GM19099 (cell line): ENCODE measurements around the gene RET.

ENCODE experiments used
- POLR2A ChIP-seq: IDR thresholded peaks from 3 replicates; pipeline ENCODE4 v1.6.1; 2011; ENCODE audit warnings: low read depth; ENCODE audit not compliant: insufficient read length; ENCODE audit errors: extremely low read depth

The RET gene

GRCh38 chr10:43041422-43042342 is 35.2 kb upstream of the RET start:
- TF ChIP-seq POLR2A = no peak

- no peak for TF ChIP-seq POLR2A
These were observed 34.1 kb upstream of the RET start for GRCh38 chr10:43042503-43043341.

- TF ChIP-seq POLR2A = no peak
These were observed 33.5 kb upstream of the RET start for GRCh38 chr10:43043342-43043772.

DNA sequence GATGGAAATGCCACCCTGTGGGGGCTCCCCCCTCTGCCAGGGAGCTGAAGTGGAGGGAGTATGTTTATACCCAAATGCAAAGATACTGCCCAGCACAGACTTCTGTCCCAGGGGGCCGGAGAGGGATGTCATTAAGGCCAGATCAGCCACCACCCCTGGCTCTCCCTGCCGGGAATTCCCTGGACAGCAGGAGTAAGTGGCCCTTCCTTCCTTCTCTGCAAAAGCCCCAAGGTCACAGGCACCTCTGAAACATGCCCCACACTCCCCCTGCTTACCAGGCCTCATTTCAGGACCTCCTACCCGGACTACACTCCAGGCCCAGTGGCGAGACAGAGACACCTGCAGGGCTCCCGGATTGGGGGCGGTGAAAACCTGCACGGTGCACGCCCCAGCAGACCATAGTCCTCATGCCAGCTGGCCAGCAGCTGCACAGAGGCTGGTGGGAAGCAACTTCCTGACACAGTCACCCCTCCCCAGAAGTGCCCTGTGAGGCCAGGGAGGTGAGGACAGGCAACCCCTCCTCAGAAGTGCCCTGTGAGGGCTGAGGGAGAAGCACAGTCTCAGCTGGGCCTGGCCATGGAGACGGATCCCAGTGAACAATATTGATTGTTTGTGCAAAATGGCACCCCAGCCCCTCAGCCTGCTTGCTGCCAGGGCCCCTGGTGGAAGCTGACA is 33.0 kb upstream of the RET start:
- no peak for TF ChIP-seq POLR2A

GRCh38 chr10:43044448-43044921 is 32.4 kb upstream of the RET start:
- no peak for TF ChIP-seq POLR2A

GRCh38 chr10:43044961-43045621 is 31.8 kb upstream of the RET start:
- no peak for TF ChIP-seq POLR2A

DNA sequence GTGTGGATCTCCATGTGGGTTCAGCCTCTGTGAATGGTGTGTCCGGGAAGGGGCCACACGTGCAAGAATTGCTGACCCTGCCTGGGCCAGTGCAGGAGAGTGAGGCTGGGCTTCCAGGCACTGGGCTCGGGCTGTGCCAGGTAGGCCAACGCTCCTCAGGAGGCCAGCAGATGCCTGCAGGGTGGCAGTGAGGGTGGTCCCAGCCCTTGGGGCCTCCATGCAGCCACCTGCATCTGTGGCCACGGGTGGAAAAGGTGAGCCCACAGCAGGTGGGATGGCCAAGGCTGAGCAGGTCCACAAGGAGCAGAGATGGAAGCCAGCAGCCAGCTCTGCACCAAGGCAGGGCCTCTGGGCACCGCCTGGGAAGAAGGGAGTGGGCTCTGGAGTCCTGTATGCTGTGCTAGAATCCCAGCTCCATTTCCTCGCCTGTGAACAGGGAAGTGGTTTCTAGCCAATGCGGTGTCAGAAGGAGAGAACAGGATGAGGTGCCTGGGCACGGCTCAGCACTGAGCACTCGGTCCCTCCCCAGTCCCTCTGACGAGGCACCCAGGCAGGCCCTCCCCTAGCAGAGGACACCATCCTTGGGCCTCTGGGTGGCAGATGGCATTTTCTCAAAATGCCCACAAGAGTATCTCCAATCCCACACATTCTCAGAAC is 31.1 kb upstream of the RET start:
- TF ChIP-seq POLR2A = no peak

DNA sequence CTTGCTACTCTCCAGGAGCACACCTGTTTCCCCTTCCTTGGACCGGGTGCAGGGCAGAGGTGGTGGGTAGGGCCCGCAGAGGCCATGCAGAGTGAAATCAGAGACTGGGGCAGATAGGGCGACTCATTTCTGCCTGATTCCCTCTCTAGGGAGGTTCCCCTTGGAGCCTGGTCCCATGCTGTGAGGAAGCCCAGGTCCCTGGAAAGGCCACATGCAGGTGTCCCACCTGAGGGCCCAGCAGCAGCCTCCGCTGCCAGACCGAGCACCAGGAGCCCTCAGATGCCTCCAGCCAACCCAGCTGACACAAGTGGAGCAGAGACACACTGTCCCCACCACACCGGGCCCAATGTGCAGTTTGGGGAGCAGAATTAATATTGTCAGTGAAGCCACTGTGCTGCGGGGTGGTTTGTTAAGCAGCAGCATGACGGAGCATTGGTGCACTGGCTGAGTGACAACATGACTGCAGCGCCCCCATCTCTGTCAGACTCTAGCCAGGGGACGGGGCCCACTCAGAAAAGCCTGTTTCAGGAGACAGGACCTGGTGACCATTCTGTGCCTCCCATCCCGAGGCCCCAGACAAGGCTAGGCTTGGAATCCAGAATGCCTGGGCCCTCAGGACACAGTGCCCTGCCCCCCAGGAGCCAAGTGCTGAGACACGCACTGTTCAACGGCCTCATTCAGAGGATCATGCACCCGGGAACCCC is 30.4 kb upstream of the RET start:
- no peak for TF ChIP-seq POLR2A

DNA sequence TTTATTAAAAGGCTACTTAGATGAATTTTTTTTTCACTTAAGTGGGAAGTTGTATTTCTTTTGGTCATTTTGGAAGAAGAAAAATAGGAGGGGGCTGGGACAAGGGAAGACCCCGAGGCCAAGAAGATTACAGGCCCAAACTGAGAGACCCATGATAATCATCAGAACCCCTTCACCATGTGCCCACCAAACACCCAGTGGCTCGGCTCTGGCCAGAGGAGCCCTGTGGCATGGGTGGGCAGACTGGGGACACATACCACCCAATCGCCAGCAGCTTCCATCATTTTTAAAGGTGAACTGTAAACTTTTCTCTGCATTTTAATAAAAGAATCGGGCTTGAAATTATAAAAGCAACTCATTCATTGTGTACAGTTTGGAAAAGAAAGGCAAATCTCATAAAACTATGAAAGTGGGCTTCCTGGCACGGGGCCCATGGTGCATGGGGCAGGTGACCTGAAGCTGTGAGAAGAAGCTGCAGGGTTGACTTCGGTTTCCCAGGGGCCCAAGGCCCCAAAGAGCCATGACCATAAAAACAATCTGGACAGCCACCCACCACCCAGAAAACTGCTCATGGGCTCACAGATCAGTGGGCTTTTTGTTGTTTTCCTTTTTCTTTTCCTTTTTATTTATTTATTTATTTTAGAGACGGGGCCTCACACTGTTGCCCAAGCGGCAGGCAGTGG is 29.4 kb upstream of the RET start:
- TF ChIP-seq POLR2A = no peak

DNA sequence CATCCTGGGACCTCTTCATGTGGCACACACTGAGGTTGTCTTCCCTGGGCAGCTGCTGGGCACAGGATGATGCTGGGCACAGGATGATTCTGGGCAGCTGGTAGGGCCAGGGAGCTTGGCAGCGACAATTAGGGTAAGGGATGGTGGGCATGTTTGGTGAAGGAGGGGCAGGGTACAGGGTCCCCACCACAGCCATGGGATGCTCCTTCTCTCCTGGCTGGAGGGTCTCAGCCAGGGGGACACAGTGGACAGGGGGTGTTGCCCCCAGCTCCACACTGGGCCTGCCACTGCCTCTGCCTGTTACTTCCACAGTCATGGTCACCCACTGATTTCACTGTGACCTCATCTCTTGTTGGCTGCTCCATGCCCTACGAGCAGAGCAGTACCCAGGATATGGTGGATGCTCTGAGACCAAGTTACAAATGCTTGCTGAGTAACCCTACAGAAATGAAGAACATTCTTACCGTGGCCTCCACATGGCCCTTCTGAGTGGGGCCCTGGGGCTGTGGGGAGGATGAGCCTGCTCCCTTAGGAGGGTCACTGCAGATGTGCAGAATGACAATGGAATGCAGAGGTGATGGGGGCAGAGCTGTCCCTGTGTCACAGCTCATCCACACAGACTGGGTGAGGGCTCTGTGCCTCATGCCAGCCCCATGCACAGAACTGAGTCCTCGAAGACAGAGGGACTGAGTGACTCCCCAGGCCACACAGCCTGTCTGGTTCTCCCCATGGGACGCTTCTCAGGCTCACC is 28.4 kb upstream of the RET start:
- no peak for TF ChIP-seq POLR2A

- no peak for TF ChIP-seq POLR2A
These were observed 27.8 kb upstream of the RET start for GRCh38 chr10:43049081-43049551.

DNA sequence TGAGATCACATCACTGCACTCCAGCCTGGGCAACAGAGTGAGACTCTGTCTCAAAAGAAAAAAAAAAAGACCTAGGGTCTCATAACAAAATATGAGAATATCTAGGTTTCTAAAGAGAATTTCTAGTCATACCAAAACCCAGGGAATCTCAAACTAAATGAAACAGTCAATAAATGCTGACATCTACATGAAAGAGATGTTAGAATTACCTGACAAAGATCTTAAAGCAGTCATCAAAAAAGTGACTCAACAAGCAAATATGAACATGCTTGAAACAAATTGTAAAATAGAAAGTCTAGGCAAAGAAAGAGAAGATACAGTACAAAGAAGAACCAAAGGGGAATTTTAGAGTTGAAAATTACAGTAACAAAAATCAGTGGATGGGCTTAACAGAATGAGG is 26.9 kb upstream of the RET start:
- no peak for TF ChIP-seq POLR2A
